CD4-positive, alpha-beta T cell treated with Interleukin-6 for 4 hours (primary cell): ENCODE results near the gene ADD2.
A peak's percentile ranks its signal among the peaks of the same experiment; 100 is the strongest.

ENCODE experiments used
- DNase-seq: peaks from one replicate; pipeline ENCODE4 v3.0.0-alpha.2; 2020; ENCODE audit warnings: mixed read lengths

ADD2 gene

DNA sequence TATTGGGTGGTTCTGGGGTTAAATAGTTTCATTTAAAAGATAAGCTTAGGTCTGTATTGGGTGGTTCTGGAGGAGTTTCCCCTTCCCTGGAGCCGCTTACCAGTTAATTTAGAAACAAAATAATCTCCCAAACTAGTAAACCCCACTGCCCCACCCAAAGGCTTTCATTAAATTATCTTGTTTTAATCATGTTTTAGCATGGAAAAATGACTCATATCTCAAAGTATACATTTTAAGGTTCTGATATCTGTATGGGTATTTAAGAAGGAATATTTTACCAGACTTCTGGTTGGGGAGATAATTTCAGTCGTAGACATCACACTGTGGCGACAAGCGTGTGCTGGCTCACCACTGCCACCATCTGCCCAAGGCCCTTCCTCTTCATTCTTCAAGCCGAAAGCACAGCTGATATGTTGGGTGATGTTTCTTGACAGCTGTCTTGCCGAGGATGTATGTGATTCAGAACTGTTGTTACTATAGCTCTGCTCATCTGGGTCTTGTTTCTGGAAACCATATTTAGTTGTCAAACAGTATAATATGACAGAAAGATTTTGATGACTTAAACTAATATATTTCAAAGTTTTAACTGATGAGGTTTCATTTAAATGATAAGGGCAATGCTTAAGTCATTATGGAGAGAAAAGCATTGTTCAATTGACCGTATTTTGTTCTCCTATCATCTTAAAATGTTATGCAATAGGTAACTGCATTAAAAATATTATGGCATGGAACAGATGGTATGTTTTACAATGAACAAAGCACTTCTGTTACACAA lies 17.3 kb upstream of the ADD2 start:
- DNase-seq, result peak; percentile 63

DNA sequence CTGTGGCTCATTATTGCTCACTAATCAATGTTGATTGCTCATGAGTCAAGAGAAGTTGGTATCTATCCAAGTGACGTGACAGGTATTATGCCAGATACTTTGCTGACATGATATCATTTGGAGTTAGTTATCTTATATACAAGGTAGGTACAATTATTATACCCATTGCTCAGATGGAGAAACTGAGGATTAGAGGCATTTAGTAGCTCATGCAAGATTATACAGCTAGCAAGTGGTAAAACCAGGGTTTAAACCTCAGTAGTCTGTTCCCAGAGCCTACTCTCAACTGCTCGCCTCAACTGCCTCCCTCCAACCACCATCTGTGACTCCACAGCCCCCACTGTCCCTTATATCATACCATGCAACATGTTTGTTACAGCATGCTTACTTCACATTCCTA lies 16.3 kb upstream of the ADD2 start:
- no peak for DNase-seq

DNA sequence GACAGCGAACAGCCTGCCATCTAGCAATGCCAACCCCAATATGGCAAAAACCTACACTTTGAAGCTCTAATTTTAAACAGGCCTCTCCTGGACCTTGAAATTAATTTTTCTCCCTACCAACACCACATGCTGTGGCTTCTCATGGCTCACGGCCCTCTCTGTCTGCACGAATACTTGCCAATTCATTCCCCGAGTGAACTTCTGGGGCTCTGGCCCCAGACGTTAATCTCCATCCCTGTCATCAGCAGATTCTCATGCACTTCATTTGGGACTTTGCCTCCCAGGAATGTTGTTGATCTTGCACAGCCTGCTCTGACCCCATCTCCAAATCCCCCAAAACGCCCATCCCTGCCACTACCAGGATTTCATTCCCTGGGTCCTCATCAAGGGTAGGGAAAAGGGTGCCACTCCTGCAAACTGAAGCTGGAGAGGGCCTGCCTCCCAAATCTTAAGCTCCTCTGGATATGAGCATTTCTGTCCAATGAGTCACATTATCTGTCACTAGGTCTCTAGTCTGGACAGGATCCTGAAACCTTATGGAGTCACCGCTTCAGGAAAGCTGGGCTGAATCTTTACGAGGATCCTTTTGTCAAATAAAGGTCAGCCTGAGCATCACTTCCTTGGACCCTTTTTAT lies 12.0 kb upstream of the ADD2 start:
- DNase-seq, result no peak

DNA sequence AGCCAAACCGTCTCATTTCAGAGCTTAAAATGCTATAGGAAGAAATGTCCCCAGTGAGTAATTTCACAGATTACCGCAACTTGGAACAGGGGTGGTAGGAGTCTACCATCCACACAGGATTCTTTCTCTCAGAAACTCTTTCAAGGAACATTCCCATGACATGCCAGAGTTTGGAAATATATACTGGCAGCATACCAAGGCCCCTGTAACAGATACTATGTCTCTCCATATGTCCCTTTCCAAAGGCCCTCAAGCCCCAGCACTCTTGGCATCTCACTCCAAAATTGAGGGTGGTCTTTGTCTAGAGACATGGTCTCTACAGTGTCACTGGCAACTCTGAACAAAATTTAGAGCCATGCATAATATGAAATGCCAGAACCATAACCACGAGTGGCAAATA lies 11.5 kb upstream of the ADD2 start:
- DNase-seq, result no peak

DNA sequence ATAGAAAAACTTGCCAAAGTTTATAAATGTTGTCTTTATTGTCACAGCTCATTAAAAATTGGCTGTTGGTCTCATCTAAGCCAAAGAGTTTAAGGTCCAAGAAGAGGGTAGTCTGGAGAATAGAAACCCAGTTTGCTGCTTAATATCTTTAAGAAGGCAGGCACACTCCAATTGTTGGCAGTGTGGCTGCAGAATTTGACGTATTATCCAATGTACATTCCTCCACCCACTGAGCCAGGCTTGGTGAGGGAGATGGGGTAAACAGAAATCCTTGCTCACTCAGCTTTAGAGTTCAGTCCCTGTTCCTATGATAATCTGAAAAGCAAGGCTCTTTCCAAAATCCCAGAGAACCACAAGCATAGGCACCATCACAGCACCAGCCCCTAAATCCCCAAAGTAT lies 10.7 kb upstream of the ADD2 start:
- DNase-seq, result no peak

DNA sequence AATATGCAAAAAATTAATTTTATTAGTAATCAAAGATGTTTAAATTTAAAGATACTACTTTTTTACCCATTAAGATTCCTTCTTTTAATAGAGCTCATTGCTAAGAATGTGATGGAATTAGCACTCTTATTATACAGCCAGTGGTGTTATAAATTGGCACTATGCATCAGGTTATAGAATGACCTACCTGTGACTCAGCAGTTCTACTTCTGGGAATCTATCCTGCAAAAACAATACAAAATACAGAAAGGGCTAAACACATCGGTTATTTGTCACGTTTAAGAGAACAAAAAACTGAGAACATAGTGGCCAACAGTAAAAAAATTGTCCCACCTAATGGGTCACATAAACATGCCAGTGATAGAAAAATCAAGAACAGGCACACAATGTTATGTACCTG lies 9.4 kb upstream of the ADD2 start:
- no peak for DNase-seq

DNA sequence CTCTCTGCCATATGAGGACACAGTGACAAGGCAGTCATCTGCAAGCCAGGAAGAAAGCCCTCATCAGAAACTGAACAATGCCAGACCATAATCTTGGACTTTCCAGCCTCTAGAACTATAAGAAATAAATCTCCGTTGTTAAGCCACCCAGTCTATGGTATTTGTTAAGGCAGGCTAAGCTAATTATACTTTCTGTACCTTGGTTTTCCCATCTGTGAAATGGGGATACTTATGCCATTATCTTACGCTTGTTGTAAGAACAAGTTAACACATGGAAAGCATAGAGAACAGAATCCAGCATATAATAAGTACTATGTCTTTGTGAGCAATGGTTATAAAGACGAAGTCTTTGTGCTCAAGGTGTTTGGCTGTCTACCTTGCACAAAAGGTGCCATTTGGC lies 8.3 kb upstream of the ADD2 start:
- DNase-seq, result no peak

DNA sequence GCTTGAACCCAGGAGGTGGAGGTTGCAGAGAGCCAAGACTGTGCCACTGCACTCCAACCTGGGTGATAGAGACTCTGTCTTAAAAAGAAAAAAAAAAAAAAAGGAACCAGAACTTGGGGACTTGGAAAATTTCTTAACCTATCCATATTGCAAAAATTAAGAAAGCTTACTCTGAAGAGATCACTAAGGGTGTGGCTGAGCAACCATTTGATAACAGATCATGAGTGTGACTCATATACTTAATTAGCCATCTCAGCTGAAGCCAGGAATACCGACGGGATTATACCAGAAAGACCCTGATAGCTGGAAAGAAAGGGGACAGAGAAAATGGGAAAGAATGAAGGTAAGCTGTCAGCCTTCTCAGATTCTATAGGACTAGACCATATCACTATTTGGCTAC lies 7.1 kb upstream of the ADD2 start:
- no peak for DNase-seq

DNA sequence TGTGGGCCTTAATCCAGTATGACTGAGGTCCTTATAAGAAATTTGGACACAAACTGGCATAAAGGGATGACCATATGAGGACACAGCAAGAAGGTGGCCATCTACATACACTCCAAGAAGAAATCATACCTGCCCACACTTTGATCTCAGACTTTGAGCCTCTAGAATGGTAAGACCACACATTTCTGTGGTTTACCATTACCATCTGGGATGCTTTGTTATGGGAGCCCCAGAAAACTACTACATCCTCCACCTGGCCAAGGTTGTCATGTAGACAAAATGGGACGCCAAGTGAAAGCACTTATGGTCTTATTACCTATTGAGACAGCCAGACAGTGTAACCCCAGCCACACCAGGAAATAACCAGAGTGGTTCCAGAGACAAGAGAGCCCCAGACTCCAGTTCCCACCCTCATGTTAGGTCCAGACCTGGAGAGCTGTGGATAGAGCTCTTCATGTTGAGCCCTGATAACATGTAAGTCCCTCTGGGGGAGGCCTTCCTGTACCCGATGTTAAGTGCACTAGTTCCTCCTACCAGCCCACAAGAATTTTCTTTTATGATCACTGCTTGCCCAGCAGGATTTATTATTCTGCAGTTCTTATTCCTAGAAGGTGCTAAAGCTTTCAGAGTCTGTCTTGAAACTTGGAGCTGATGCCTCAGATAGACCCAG lies 4.6 kb upstream of the ADD2 start:
- no peak for DNase-seq

DNA sequence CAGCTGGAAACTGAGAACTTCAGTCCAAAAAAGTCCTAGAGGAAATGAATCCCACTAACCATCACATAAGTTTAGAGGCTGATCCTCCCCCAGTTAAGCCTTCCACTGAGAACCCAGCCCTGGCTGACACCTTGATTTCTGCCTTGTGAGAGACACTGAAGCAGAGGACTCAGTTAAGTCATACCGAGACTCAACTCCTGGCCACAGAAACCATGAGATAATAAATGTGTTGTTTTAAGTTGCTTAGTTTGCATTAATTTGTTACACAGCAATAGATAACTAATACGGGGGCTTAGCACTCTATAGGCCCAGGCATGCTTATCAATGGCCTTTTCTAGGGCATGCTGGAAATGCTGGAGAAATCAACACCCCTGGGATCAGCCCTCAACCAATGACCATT lies 3.4 kb upstream of the ADD2 start:
- no peak for DNase-seq

DNA sequence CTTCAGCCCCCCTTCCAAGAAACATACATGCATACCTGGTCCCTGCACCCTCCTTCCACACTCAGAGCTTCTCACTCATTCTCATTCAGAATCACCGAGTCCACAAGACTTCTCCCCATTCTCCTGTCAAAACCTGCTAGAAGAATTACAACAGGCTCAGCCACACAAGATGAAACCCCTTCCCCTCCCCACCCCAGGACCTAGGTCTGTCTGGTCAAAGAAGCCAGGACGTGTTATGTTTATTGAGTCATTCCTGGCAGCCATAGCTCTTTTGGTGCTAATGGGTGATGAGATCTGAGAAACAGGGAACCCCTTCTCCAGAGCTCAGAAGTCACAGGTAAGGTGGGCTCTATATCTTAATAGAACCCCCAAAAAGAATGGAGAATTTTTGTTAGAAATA lies 1.4 kb upstream of the ADD2 start:
- no peak for DNase-seq

DNA sequence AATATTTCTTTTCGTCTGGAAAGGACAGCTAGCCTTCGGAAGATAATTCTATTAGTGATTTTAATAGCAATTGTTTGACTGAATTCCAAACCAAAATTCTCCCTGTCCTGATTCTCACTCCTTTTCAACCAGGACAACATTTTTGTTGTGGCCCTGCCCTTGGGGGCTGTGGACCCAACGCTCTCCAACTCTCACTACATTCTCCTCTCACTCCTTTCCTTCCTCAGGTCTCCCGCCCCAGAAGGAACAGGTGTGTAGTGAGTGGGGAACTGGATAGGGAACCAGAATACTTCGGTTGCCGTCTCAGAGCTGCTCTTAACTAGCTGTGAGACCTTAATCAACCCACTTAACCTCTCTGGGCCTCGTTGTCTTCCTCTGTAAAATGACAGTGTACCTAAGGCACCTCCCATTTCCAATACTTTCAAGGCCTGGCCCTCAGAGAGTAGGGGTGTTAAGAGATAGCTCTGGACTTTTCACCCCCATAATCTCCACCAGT lies 638 bp upstream of the ADD2 start:
- DNase-seq, result no peak

DNA sequence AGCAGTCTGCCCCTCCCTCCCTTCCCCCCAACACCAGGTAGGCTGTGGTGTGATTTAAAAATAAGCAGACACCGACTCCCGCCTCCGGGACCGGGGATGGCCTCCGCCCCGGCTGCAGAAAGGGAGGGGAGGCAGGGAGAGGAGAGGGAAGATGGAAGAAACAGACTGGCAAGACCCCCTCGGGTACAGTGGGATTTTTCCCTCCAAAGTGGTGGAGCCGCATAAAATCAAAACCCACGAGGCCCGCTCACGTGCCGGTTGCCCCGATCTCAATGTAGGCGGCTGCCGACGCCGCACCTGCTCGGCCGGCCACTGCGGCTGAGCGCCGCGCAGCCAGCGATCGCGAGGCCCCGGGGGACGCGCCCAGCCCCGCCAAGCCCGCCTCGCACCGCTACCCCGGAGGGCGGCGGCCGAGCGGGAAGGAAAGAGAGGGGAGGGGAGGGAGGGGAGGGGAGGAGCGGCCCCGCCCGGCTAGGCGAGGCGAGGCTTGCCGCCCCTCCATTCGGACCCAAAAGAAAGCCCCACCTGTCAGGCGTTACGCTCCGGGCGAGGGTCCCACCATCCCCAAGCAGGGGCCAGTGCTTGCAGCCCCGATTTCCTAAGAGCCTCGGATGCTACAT lies 811 bp downstream of the ADD2 start:
- DNase-seq, result peak; percentile 36

DNA sequence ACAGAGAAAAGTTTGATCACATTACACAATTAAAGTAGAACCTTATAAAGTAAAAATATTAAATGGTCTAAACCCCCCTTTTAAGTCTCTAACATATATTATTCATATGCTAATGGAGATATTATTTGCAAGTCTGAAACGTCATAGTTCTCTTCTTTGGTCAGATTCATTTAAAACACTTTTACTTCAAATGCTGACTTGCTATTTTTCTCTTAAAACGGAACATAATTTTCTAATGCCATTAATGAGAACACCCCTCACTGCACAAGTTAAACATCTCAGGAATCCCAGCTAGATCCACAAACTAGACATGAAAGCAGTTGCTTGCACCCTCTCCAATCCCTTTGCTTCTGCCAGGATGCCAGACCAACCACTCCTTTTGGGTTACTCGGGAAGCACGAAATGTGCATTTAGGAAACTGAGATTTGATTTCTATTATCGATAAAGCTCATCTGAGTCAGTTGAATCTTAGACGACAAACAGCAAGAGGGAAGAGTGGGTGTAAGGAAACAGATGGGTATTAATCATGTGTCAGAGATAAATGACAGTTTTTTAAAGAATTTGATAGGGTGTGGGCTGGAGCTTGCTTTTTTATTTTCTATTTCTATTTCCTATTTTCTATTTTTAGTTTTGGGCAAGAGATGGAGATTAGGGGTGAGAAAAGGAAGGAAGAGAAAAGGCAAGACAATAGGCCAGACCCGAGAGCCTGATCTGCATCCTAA lies 1.5 kb downstream of the ADD2 start:
- no peak for DNase-seq

DNA sequence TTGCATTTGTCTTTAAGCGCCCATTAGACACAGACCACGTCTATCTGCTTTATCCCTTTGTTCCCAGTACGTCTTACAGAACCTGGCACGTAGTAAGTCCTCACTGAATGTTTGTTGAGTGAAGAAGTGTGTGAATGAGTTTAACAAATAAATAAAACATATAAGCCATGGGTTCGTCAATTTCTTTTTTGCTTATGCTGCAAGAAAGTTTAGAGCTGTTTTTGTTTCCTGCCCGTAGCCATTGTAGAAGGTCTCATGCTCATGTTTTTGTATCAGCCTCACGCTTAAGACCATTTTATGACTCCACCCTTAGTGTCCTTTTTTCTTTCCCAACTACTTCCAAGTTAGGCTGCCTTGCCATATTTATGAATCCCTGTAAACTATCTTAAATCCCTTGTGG lies 2.5 kb downstream of the ADD2 start:
- DNase-seq, result no peak

DNA sequence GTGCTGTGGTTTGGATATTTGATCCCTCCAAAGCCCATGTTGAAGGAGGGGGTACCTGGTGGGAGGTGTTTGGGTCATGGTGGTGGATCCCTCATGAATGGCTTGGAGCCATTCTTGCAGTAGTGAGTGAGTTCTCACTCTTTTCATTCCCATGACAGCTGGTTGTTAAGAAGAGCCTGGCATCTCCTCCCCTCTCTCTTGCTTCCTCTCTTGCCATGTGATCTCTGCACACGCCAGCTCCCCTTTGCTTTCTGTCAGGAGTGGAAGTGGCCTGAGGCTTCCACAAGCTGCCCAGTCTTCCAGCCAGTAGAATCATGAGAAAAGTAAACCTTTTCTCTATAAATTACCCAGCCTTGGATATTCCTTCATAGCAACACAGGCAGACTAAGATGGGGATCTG lies 8.6 kb downstream of the ADD2 start:
- no peak for DNase-seq

DNA sequence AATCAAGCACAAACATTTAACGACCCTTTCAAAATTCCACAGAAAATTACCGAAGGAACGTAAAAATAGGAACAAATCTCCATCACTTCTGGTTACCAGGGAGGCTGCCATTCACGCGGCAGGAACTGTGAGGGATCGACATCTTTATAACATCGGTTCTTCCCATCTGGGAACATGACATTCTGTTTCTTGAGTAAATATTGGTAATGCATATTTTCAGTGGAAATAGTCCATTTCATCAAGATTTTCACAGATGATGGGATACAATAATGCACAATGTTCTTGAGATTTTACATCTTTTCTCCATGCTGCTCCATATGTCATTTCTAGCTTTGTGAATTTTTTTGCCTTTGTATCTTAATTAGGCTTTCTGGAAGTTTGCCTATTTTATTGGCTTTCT lies 10.0 kb downstream of the ADD2 start:
- DNase-seq, result no peak

DNA sequence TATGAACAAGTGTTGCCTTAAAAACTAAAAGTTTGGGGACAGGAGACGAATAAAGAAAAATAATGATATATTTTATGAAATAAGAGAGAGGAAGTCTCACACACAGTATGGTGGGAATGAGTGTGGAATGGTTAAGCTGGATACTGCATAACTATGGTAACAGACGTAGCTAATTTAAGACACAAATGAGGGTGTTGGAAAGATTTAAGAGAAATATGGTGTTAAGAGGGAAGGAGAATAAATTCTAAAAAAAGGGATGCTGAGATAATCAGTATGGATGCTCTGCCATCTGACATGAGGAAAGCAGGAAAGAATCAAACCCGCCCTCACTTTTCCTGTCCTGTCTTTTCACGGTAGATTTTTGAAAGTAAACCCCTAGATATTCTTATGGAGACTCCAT lies 10.6 kb downstream of the ADD2 start:
- no peak for DNase-seq

DNA sequence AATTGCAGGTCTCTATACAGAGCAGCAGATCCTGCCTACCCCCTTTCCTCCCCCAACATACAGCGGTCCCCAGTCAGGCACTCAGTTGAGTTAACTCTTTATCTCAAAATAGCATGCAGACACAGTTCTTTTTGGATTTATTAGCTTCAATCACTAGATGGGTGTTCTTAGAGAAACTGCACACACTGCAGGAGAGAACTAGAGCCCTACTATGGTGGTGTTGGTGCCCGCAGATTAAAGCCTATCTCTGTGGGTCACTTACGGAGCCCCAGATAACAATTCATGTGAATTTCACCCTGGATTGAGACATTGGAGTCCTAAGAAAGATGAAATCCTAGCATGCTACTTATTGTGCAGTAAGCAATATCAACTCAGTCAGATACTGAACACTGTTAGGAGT lies 11.9 kb downstream of the ADD2 start:
- no peak for DNase-seq

DNA sequence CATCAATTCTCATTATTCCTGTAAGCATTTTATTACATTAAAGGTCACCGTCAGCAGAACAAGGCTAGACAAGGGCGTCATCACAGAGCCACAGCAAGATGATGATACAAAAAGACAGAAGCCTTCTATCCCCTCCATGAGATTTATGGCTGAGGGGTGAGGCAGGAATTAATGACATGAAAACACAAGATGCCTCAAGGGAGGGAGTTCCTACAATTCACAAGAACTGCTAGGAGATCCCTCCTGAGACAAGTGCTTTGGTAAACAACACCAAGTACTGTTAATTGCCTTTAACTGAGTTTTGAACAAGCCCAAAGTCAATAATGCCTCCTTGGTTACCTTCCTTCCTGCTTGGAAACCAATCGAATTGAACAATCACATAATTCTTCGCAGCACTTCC lies 14.1 kb downstream of the ADD2 start:
- DNase-seq, result no peak

DNA sequence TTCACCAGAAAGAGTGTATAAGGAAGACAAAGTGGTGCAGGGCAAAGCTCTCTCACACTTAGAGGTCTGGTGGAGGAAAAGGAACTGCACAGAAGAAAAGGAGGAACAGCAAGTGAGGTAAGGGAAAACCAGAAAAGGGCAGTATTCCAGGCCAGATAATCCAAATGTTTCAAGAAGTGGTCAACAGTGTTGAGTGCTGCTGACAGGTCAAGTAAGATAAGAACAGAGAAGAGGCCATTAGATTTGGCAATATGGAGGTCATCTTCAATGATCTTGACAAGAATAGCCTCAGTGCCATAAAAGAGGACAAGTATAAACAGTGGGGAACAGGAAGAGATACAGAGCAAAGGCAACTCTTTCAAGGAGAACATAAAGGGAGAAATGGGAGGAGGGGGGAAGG lies 15.0 kb downstream of the ADD2 start:
- no peak for DNase-seq

DNA sequence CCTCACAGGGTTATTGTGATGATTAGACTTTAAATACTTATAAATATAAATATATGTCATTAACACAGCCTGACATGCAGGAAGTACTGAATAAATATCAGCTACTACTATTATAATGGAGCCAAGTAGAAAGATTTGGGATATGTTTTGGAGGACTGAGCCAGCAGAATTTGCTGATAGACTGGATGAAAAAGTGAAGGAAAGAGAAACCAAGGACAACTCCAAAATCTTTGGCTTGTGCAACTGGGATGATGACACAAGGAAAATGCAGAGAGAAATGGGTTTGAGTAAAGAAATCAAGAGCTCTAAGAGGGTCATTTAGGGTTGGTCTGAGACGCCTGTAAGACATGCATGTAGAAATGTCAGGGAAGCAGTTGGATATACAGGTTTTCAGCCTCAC lies 15.6 kb downstream of the ADD2 start:
- DNase-seq, result no peak

DNA sequence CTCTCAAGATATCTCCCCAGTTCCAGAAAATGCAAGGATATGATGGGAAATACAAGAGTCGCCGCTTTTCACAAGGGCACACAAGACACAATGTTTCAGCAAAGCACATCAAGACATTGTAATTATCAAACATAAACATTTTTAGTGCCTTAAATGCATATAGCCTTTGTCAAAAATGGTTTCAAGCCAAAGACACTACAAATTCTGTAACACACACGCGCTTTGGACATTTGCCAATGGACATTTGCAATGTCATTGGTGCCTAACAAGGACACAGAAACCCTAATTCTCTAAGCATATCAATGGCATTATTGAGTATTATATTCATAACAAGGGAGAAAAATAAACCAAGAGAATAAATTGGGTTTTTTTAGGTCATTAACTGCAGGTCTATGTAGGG lies 16.1 kb downstream of the ADD2 start:
- DNase-seq, result no peak
